ENCODE data around the gene EP400. TPM values are rescaled to one million over a fixed set of nuclear protein-coding genes. Genes with fewer than 3 reads are reported as not detected.

EP400 gene
- total and polyA plus RNA-seq, 9 of the 15 experiments (the other 6 are each of a cell fraction or from before 2014, with no cell fraction given), result 4.5 to 58.0 (median 7.0) TPM

- Histone ChIP-seq H3K4me2 (ENCODE audit: insufficient read depth, low read length) (no peak overlapping the region), H3K4me1 (replicated peaks in 1 of 2; ENCODE audit: control insufficient read depth in 2 of 2, insufficient read depth in 2 of 2, low read length in 2 of 2) (peaks cover 0 to 4% of the 10 kb centered on the region in 2 experiments; a peak in 1 of 5 replicates), H3K36me3 (ENCODE audit: control insufficient read depth, insufficient read depth, low read length) (peaks cover 60% of the 10 kb centered on the region), H3K9me1 (ENCODE audit: control insufficient read depth, insufficient read depth, low read length) (no peaks in the 10 kb centered on the region), H3K27ac (ENCODE audit: extremely low read depth, low read depth, low read length) (no peak overlapping the region), H3K4me3 (no peak overlapping the region), H3K9ac (ENCODE audit: insufficient read depth in 1 of 2, low read depth in 2 of 2, low read length in 2 of 2) (0 out of 4 replicates have a peak overlapping the region, but pooled peaks of 1 of the 2 experiments have one; percentile 53), H2AFZ (ENCODE audit: low read depth, low read length) (no peak overlapping the region), H4K20me1 (replicated peaks; ENCODE audit: control insufficient read depth, insufficient read depth, low read length) (no peaks in the 10 kb centered on the region), H3K9me3 (replicated peaks; ENCODE audit: control insufficient read depth, insufficient read depth, low read depth, low read length) (peaks cover 7% of the 10 kb centered on the region), H3K27me3 (ENCODE audit: control insufficient read depth in 2 of 2, insufficient read depth in 2 of 2, low read length in 2 of 2) (no peaks in the 10 kb centered on the region), H3K79me2 (ENCODE audit: control insufficient read depth, insufficient read depth, low read length) (peaks cover 34% of the 10 kb centered on the region)
- DNase-seq (ENCODE audit: extremely low read depth in 1 of 4, low spot score in 3 of 4) (no peak), ATAC-seq (no peak), FAIRE-seq (no peak)
- ChIA-PET POLR2A (interaction anchor here (0.7 kb wide), 1 partner anchor 175 kb away, joined by 3 read pairs; no protein-coding TSS in a partner anchor), CTCF (ENCODE audit: low intra/inter-chr PET ratio) (no interaction called here)
- in situ Hi-C loops (cut with MboI), result no loop called here
- no peak for TF ChIP-seq RBM39 (optimal IDR thresholded peaks at IDR 0.05; ENCODE audit: low read depth, low read length)
- TF ChIP-seq SMARCB1 (IDR thresholded peaks at IDR 0.05; ENCODE audit: insufficient read length, low read depth), result no peak
- no peak for TF ChIP-seq THRB (CRISPR knock-in tag; conservative IDR thresholded peaks at IDR 0.05)
- TF ChIP-seq STAT6 (CRISPR knock-in tag; IDR thresholded peaks at IDR 0.05), result no peak
- no peak for TF ChIP-seq MTA3 (IDR thresholded peaks at IDR 0.05; ENCODE audit: borderline replicate concordance)
- no peak for TF ChIP-seq VEZF1 (CRISPR knock-in tag; IDR thresholded peaks at IDR 0.05)
- TF ChIP-seq KAT8 (IDR thresholded peaks at IDR 0.05; ENCODE audit: low read depth), result no peak
- 91% methylated on average over 12 of the region's 12 CpGs for WGBS (ENCODE audit: insufficient coverage, low coverage, missing lambda C conversion rate)
- intact Hi-C loops (cut with micrococcal nuclease), result no loop called here
- BruUV-seq (replicated peaks), result no TSS peak
These were observed 150.0 kb downstream of the EP400 start for GRCh38 chr12:132099739-132100138.
